Keratinocyte (primary cell): Measurements from ENCODE around the gene TMEM120B. TPM values are rescaled to one million over a fixed set of nuclear protein-coding genes. Genes with fewer than 3 reads are reported as not detected.

Experiments used
- DNase-seq: peaks from one replicate; pipeline ENCODE4 v3.0.0-alpha.2; 2011; ENCODE audit warnings: low read depth, missing footprints, low spot score
- FAIRE-seq: peaks from 2 replicates; lab custom pipeline; 2011; peaks lifted over from hg19 to GRCh38; lab: Jason Lieb, UNC
- H2AFZ ChIP-seq: 2 replicates; pipeline ENCODE4 v1.6.0; 2012; ENCODE audit warnings: low read length, control low read depth, inconsistent platforms; ENCODE audit not compliant: control insufficient read depth
- H3K27ac ChIP-seq: 2 replicates; pipeline ENCODE4 v1.5.1; 2011; ENCODE audit warnings: low read length; ENCODE audit not compliant: control insufficient read depth, insufficient read depth
- H3K27me3 ChIP-seq: 3 replicates; pipeline ENCODE4 v1.6.0; 2011; ENCODE audit warnings: low read length; ENCODE audit not compliant: control insufficient read depth, insufficient read depth; ENCODE audit errors: extremely low read depth
- H3K36me3 ChIP-seq, 2 experiments: 2 replicates in 1 of 2; 3 replicates in 1 of 2; pipeline ENCODE4 v1.5.1; 2011; ENCODE audit warnings: low read length in 2 of 2, mild to moderate bottlenecking in 1 of 2; ENCODE audit not compliant: control insufficient read depth in 2 of 2, insufficient read depth in 2 of 2; ENCODE audit errors: extremely low read depth in 1 of 2
- H3K4me1 ChIP-seq: 3 replicates; pipeline ENCODE4 v1.5.1; 2011; ENCODE audit warnings: low read length; ENCODE audit not compliant: control insufficient read depth, insufficient read depth; ENCODE audit errors: extremely low read depth
- H3K4me2 ChIP-seq: 3 replicates; pipeline ENCODE4 v1.6.0; 2011; ENCODE audit warnings: low read depth, low read length; ENCODE audit not compliant: control insufficient read depth, insufficient read depth; ENCODE audit errors: extremely low read depth
- H3K4me3 ChIP-seq, 3 experiments: fragments of 200-600 bp in 1 of 3; sonication (generic) in 1 of 3; 2 replicates in 2 of 3; 3 replicates in 1 of 3; pipeline ENCODE4 v1.5.1; 2011 to 2016; ENCODE audit warnings: low read length in 3 of 3, mild to moderate bottlenecking in 3 of 3, control low read depth in 2 of 3, inconsistent platforms in 1 of 3, low read depth in 1 of 3, mixed read lengths in 1 of 3, mixed run types in 1 of 3, moderate library complexity in 1 of 3; ENCODE audit not compliant: control insufficient read depth in 2 of 3, insufficient read depth in 2 of 3; ENCODE audit errors: extremely low read depth in 1 of 3
- H3K79me2 ChIP-seq: 2 replicates; pipeline ENCODE4 v1.6.0; 2012; ENCODE audit warnings: low read length; ENCODE audit not compliant: control insufficient read depth, insufficient read depth
- H3K9ac ChIP-seq: 3 replicates; pipeline ENCODE4 v1.6.0; 2011; ENCODE audit warnings: low read length; ENCODE audit not compliant: control insufficient read depth, insufficient read depth; ENCODE audit errors: extremely low read depth
- H3K9me1 ChIP-seq: 3 replicates; pipeline ENCODE4 v1.6.0; 2011; ENCODE audit warnings: low read length; ENCODE audit not compliant: control insufficient read depth, insufficient read depth; ENCODE audit errors: extremely low read depth
- H3K9me3 ChIP-seq: 2 replicates; pipeline ENCODE4 v1.5.1; 2012; ENCODE audit warnings: low read depth, low read length; ENCODE audit not compliant: control insufficient read depth
- H4K20me1 ChIP-seq: 3 replicates; pipeline ENCODE4 v1.6.0; 2011; ENCODE audit warnings: low read length; ENCODE audit not compliant: control insufficient read depth, insufficient read depth; ENCODE audit errors: extremely low read depth
- CTCF ChIP-seq, 3 experiments: IDR thresholded peaks in 1 of 3; conservative IDR thresholded peaks in 1 of 3; optimal IDR thresholded peaks in 1 of 3; 2 replicates in 2 of 3; 3 replicates in 1 of 3; pipeline versions ENCODE3 to v1.5.1; 2011; ENCODE audit warnings: low read length in 3 of 3, mild to moderate bottlenecking in 3 of 3, moderate library complexity in 2 of 3, control low read depth in 1 of 3, inconsistent platforms in 1 of 3; ENCODE audit not compliant: insufficient read depth in 2 of 3; ENCODE audit errors: extremely low read depth in 1 of 3
- EZH2 ChIP-seq: IDR thresholded peaks from one replicate; pipeline ENCODE4 v1.6.1; 2012; ENCODE audit warnings: inconsistent platforms, mild to moderate bottlenecking, low read length, moderate library complexity
- dilution Hi-C: fragments of 300-500 bp; cut with MboI; formaldehyde crosslinking; loops from one replicate; pipeline ENCODE4 v1.7.0; 2020; ENCODE audit warnings: low sequenced_read_pairs; ENCODE audit not compliant: extremely low pct_ligation_motif_present
- polyA plus RNA-seq, 5 experiments: library from polyadenylated mRNA; depleted of rRNA in 3 of 5; stranded (reverse) in 3 of 5; stranded (forward) in 1 of 5; unstranded in 1 of 5; fragments of >200 nt; gene quantifications; 1 replicate in 1 of 5; 2 replicates in 3 of 5; 3 replicates in 1 of 5; pipeline versions ENCODE4 v1.2.1 to v1.2.3, GENCODE V29; 2011 to 2012; ENCODE audit warnings: missing spikeins in 2 of 5, low read depth in 1 of 5, low replicate concordance in 1 of 5

TMEM120B gene
- polyA plus RNA-seq, 1 donor (not counting 4 experiments of a cell fraction or from before 2014, with no cell fraction given), result 6.9 TPM

GRCh38 chr12:121791671-121792551 is 79.4 kb downstream of the TMEM120B start:
- no peak overlapping the region for H3K9ac ChIP-seq
- H3K4me3 ChIP-seq, result no peak overlapping the region
- H3K27ac ChIP-seq, result no peak overlapping the region
- no peaks in the 10 kb centered on the region for H4K20me1 ChIP-seq
- peaks cover 5 to 6% of the 10 kb centered on the region in 2 experiments for H3K36me3 ChIP-seq
- TF ChIP-seq CTCF (optimal IDR thresholded peaks at IDR 0.05 in 1 of 3, IDR thresholded peaks at IDR 0.05 in 1 of 3, conservative IDR thresholded peaks at IDR 0.05 in 1 of 3; ENCODE audit: extremely low read depth in 1 of 3, insufficient read depth in 2 of 3, low read length in 3 of 3) (no peak), EZH2 (no peak)
- H3K9me1 ChIP-seq, result peaks cover 3% of the 10 kb centered on the region
- H3K4me2 ChIP-seq, result no peak overlapping the region
- dilution Hi-C loops, result no loop called here
- no peak for FAIRE-seq
- H3K27me3 ChIP-seq, result no peaks in the 10 kb centered on the region
- H3K9me3 ChIP-seq, result no peaks in the 10 kb centered on the region
- H3K79me2 ChIP-seq, result peaks cover 5% of the 10 kb centered on the region
- H2AFZ ChIP-seq, result no peak overlapping the region
- DNase-seq, result no peak
- peaks cover 24% of the 10 kb centered on the region for H3K4me1 ChIP-seq

- Histone ChIP-seq H3K4me3 (peak overlapping the region in 1 of 3 experiments; percentile 39), H3K4me2 (peak overlapping the region; percentile 88), H3K9me3 (no peaks in the 10 kb centered on the region), H3K27me3 (no peaks in the 10 kb centered on the region), H3K79me2 (peaks cover 5% of the 10 kb centered on the region), H3K36me3 (peaks cover 5 to 6% of the 10 kb centered on the region in 2 experiments), H3K27ac (no peak overlapping the region), H2AFZ (no peak overlapping the region), H3K9ac (peak overlapping the region; percentile 69), H3K9me1 (no peaks in the 10 kb centered on the region), H4K20me1 (no peaks in the 10 kb centered on the region), H3K4me1 (peaks cover 30% of the 10 kb centered on the region)
- TF ChIP-seq EZH2 (no peak), CTCF (optimal IDR thresholded peaks at IDR 0.05 in 1 of 3, IDR thresholded peaks at IDR 0.05 in 1 of 3, conservative IDR thresholded peaks at IDR 0.05 in 1 of 3; ENCODE audit: extremely low read depth in 1 of 3, insufficient read depth in 2 of 3, low read length in 3 of 3) (no peak)
- dilution Hi-C loops, result no loop called here
- FAIRE-seq (no peak), DNase-seq (no peak)
Measured at GRCh38 chr12:121792607-121793439, 80.3 kb downstream of the TMEM120B start.
